ENCODE results near the gene STAB2.

Gene STAB2

DNA sequence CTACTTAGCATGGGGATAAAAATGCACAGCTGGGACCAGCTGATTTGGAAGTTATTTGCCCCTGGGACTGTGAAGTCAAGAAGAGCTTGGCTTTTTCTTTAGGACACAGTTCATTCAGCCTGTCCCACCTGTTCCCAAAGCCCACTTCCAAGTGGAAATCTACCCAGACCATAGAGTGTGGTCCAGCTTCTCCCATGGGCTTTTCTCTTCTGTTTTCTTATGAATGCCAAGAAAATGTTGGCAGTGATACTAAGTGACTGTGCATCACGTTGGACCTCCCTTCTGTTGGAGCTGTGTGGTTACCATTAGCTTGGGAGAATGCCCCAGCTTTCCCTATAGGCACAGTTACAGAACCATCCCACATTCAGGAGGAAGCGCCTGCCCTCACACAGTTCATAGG, 164.5 kb downstream of the STAB2 start:
- DNase-seq = no peak

DNA sequence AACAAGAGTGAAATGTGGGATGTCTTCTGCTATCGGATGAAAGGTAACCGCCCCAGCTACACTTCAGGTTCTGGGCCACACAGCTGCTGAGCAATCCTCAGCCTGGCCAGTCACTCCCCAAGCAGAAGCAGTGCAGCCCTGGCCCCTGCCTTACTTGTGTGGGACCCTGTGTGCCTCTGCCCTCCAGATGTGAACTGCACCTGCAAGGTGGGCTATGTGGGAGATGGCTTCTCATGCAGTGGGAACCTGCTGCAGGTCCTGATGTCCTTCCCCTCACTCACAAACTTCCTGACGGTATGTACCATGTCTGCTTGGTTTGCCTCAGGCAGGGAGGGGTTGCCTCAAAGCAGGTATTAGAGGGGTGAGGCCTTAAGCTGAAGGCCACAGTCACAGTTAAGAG, 168.4 kb downstream of the STAB2 start:
- DNase-seq = no peak

DNA sequence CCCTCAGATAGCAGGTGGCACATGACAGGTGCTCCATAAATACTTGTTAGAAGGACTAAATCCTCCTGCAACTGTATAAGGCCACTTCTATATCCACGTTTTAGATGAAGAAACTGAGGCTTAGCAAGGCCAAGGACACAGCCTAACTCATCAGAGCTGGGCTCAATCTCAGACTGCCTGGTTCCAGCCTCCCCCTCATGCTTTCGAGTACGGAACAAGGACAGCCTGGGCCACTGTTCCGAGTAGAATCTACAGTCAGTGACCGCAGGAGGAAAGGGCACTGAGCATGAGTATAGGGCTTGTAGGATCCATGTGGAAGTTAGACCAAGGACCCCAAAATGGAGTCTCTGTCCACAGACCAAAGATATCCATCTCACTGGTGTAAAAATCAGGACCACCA, 169.4 kb downstream of the STAB2 start:
- DNase-seq = no peak

DNA sequence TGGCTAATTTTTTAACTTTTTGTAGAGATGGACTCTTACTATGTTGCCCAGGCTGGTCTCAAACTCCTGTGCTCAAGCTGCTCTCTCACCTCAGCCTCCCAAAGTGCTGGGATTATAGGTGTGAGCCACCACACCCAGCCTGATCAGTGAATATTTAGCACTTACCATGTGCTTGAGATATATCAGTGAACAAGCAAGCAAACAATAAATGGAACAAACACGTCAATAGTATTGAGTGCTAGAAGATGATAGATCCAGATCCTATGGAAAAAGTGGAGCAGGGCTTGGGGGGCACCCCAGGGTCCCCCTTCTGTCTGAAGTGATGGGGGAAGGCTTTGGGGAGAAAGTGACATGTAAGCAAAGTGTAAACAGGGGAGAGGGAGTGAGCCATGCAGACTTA, 170.2 kb downstream of the STAB2 start:
- no peak for DNase-seq

DNA sequence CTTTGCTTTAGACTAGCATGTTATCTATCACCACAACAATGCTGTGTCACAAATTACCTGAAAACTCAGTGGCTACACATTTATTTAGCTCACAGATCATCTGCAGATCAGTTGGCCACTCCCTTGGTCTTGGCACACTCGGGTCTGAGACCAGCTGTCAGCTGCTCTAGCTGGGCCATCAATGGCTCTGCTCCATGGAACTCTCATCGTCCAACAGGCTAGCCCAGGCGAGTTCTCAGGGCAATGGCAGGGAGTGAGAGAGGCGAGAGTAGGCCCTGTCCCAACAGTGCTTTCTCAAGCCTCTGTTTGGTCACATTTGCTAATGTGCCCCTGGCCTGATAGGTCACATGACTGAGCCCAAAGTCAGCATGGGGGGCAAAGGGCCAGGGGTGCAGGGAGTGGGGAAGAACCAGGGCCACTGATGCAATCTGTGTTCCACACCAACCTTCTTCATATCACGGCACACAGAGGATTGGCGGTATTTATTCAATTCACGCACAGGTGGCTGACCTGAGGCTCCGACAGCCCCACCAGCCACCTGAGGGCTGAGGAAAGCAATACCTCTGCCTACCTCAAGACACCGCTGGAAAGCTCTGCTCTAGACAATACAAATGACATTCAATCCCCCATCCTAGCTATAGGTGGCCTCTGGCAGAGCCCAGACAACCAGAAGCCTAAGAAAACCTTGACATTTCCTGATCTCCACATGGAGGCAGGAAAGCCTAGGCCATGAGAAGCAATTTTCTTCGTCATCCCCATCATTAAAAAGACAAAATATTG, 171.4 kb downstream of the STAB2 start:
- no peak for DNase-seq

DNA sequence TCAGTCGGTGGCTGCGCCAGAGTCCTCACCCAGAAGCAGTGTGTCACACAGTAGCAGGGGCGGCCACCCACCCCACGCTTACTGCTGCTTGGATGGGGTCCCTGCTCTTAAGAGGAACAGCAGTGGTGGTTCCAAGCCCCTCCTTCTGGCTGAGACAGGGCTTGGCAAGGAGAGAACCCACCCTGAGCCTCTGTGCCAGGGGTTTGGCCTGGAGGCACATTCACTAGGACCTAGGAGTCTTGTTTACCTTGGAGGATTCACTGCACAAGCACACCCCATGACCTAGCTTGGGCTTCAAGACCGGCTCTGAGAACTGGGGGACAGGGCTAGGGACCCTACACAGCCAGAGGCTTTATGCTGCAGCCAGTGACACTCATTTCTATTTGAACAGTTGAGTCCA, 175.4 kb downstream of the STAB2 start:
- no peak for DNase-seq

DNA sequence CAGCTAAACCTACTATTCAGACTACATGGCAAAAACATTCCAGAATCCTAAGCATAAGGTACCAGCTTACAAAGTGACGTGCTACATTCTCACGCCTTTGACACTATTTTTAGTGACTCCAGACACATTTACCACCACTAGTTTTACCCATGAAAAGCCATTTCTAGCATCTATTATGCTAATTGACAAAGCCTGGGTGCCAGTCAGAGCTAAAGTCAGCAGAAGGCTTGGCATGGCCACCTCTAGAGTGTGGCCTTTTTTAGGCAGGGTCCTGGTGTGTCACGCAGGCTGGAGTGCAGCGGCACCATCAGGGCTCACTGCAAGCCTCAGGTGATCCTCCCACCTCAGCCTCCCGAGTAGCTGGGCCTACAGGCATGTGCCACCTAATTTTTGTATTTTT, 178.2 kb downstream of the STAB2 start:
- DNase-seq = no peak

DNA sequence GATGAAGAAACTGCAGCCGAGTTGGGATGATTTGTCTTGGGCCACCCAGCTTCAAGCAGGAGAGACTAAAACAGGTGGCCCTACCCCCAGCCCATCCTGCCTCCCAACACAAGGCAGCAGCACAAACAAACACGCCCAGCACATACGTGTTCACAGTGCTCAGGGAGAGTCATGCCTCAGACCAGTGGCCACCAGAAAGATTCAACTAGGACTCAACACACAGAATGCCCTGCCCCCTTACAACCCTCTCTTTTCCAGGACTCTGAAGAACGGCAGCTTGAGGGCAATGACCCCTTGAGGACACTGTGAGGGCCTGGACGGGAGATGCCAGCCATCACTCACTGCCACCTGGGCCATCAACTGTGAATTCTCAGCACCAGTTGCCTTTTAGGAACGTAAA, 179.0 kb downstream of the STAB2 start:
- DNase-seq = no peak

DNA sequence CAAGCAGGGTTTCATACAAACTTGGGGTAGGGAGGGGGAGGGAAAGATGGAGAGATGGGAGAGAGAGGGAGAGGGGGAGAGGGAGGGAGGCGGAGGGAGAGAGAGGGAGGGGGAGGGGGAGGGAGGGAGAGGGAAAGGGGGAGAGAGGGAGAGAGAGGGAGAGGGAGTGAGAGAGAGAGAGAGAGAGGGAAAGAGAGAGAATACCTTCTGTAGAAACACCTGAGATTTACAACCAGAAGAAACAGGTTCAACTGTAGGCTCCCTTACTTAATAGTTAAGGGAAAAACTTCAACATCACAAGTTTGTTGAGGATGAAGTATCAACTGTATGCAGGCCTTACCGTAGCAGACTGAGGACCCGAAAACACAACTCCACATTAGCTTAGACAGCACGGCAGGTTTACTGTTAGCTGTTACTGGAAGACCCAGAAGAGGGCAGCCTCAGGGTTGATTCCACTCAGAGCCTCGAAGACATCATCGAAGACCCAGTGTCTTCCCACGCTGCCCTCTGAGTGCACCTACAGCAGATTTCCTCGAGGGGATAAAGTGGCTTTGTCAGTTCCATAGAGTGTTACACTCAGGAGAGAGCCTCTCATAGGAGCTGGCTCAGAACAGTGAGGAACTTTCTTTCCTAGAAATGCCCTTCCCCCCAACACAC, 181.5 kb downstream of the STAB2 start:
- no peak for DNase-seq

DNA sequence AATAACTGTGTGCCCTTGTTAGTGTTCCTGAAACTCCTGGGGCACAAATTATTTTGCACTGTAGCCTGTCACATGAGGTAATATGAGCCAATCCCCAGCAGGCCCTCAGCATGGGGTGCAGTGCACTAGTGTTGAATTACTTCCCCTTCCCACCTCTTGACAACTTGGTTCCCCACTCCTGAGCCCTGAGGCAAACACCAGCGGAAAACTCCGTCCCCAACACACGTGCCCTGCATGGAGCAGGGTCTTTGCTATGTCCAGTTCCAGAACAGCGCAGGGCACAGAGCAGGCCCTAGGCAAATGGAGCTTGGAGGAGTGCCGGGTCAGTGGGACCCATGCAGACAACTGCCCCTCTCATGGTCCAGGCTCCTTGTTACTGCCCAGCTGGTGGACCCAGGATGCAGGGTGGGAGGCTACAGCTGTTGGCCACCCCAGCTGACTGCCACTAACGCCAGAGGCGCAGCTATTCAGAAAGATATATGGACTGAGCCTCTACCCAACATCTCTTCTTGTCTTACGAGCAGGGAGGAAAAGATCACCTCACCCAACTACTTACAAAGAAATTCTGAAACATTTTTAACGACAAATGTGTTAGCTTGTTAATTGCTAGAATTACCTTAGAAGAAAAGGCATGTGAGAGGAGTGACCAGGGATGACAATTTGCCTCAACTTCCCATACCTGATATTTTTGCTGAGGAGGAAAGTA, 182.3 kb downstream of the STAB2 start:
- DNase-seq = no peak

DNA sequence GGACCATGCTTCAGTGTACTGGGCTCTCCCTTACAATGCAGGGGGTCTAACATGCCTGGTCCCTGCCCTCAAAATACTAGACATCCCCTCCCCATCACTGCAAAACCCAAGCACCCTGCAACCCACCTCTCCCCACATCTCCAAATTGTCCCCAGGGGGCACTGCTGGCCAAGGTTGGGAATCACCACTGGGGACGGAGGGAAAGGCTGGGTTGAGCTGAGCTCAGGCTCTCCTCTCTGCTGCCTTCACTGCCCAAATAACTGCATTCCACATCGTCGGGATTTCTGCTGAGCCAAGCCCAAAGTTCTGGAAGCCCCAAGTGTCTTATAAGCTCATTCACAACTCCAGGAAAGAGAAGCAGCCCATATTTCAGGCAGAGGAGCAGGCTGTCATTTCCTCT, 184.4 kb downstream of the STAB2 start:
- DNase-seq = no peak

DNA sequence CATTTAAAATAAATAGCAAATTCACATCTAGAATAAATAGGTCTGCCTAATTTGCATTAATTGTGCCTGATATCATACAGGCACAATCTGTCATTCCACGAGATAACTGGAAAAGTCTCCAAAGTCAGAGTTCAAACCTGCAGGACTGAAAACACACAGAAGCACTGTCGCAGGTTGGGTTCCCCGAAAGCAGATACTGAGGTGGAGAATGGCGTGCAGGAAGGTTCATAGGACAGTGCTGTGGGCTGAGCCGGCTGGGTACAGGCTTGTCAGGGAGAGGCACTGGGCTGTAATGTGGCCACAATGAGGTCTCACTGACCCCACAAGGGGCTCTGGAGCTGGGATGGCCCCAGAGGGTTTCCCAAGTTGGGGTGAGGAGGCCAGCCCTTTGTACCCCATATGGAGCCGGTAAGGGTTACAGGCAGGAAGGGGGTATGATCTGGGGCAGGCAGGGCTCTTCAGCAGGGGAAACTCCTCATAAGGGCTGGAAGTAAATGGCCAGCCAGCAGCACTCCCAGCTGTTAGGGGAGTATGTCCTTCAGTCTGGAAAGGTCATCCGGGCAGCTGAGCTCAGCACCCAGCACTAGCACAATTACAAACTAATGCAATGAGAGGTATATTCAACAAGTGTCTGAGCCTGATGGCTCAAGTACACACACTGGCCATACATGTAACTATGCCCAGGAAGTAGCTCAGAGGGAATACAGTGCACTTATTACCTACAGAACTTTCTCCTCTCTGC, 185.5 kb downstream of the STAB2 start:
- no peak for DNase-seq

DNA sequence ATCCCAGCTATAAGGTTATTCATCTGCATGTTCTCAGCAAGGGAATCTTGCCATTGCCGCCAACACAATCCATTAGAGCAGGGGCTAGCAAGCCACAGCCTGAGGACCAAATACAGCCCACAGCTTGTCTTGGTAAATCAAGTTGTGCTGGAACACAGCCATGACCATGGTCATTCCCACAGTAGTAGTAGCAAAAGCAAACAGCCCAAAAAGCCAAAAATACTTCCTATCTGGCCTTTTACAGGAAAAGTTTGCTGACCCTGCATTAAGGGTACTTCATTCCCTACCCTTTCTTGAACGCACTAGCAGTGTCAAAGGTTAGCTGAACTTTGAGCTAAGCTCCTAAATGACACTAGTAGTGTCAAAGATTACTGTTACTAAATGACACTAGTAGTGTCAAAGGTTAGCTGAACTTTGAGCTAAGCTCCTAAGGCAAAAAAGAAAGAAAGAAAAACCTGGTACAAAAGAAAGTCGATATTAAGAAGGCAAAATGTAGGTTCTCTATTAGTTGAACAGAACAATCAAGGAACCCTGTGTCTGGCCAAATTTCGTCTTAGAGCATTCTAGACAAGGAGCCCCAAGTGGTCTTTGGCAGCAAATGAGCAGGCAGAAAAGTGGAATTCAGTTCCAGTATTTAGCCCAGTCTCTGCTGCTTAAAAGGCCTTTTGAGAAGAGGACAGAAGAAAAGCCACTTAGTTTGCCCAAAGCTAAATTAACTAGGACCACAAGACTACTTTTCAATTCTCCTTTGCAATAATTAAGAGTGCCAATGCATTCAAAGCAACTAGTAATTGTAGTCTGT, 186.2 kb downstream of the STAB2 start:
- no peak for DNase-seq

DNA sequence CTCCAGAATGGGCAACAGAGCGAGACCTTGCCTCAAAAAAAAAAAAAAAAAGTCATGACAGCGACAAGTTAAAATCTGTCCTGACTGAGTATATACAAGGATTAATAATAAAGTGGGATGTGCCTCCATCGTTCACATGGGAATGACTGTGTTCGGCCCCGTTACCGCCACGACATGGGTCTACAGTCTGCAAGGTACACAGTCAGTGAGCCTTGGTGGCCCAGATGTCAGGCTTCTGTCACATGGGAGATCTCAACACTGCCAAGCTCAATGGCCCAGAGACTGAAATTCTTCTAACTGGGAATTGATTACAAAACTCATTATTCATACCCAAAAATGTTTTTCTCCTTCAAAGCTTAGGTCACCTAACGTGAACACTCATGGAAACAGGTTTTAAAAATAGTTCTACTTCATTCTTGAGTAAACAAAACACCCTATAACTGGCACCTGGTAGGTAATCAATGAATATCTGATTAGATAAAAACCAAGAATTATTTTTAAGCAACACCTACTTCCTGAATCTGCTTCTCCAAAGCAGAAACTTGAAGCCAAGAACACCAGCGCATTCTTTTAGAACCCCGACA, 188.0 kb downstream of the STAB2 start:
- no peak for DNase-seq

DNA sequence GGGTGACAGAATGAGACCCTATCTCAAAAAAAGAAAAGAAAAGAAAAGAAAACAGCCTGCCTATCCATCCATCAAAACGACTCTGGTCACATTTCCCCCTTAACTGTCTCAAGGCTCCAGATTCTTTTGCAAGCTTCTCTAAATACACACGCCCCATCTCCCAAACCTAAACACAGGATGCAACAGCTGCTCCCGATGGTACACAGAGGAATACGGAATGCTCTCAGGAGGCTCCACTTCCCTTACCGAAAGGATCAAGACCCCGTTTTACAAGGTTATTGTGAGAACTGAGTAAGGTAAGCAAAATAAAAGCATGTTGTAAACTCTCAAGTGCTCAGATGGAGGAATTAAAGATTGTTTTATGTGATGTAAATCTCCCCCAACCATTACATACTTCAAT, 191.7 kb downstream of the STAB2 start:
- DNase-seq = no peak

DNA sequence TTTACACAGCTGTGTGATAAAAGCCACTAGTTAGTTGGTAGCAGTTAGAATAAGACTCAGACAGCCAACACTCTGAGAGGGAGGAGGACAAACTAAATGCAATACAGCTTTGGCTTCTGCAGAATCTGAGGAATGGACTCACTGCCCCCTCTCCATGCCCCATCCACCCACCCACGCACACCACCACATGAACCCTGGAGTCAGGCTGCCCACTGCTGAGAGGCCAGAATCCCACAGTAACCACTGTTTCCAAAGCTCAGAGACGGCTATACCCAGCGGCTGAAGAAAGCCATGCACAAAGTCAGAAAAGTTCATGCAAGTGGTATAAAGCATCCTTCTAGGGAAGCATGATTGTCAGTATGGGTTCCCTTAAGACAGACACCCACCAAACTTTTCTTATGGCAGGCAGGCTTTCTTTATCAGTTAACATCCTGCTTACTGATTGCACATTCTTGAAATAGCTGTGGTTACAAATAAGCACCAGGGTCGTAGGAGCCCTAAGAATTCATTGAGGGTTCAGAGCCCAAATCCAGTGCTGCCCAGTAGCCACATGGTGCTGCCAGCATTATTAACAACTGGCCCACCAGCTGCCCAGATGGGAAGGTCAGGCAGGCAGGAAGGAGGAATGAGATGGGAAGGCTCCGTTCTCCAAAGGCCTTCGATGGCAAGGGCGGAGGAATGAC, 192.5 kb downstream of the STAB2 start:
- no peak for DNase-seq

DNA sequence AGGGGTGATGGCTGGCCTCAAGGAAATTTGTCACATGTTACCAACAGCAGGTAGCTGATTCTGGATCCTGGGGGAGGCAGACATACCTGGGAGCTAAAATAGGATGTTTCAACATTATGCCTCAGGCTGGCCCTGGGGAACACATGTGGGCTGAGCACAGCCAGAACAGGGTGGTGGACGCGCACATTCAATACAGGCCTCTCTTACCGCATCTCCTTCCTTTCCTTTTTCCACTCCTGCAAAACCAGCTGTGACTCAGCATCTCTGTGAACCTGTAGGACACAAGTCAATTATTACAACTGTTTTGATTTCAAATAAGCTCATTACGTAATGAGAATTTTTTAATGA, 193.0 kb downstream of the STAB2 start:
- DNase-seq = no peak

DNA sequence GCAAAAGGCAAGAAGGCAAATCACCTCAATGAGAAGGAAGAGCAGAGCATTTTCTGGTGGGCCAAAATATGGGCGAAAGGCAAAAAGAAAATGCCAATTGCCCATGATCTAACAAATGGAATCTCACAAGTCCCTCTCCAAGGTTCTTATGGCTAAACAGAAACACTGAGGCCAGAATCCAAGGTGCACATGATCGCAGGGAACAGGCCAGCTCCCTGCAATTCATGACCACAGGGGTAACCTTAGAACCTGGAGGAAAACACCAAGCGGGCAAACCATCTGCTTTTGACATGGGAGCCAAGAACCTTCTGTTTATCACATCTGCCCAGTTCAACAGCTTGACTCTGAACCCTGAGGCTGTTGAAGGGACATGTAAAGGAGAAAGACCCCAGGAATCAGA, 193.9 kb downstream of the STAB2 start:
- DNase-seq = no peak

DNA sequence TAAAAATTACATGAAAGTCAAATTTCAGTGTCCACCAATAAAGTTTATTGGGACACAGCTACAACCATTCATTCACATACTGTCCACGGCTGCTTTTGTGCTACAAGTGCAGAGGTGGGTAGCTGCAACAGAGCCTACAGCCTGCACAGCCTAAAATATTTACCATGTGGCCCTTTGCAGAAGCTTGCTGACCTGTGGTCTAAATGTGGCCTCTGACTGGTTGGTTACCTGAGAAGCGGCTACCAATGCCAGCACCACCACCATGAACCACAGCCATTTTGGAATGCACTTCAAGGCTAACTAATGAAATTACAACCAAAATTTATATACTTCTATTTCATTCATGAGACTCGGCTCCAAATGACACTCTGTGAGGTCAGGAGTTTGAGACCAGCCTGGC, 195.3 kb downstream of the STAB2 start:
- no peak for DNase-seq

DNA sequence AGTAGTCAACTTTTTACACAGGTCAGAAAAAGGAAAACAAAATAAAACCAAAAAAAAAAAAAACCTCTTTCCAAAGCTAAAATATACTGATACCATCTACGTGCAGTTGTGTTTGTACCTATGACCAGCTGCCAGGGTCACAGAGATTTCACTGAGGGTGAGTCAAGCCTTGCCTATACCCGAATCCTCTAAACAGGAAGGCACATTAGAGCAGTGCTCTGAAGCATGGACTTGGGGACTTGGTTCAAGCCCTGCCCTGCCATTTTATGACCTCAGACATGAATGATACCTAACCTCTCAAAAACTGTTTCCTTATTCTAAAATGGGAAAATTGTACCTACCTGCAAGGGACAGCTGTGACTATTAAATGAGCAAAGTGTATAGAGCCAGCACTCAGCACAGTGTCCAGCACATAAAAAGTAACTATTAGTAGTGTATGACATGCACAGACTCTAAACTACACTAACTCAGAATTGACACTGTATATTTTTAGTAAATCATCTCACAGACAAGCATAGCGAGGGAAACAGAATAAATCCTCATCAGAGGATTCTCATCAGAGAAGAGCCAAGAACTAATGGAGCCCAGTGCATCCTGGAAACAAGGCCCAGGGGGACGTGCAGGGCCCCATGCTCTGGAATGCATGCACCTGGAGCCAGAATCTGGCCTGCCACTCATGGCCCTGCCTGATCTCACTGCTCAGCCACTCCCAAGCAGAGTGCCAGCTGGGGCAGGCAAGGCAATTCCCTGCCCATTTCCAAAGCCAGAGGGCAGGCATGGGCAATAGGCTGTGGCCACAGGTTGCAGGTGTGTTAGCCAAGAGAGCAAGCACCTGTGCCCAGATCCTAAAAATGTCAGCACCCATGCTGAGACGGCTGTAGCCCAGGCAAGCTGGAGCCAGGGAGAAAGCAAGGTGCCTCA, 196.9 kb downstream of the STAB2 start:
- DNase-seq = no peak

Measured in GDM1 (cell line).